LNCAP (cell line): ENCODE data around the gene FGF2.

Source experiments
- CTCF ChIP-seq: fragments of 450-650 bp; IDR thresholded peaks from 2 replicates; pipeline ENCODE4 v1.5.1; 2017; ENCODE audit warnings: mild to moderate bottlenecking

The FGF2 gene

GRCh38 chr4:122803788-122804208 is 22.8 kb upstream of the FGF2 start:
- TF ChIP-seq CTCF: no peak

- no peak for TF ChIP-seq CTCF
These were observed 19.5 kb upstream of the FGF2 start for GRCh38 chr4:122806981-122807679.

- TF ChIP-seq CTCF: no peak
These were observed 16.0 kb upstream of the FGF2 start for GRCh38 chr4:122810669-122811068.

GRCh38 chr4:122814426-122814825 is 12.2 kb upstream of the FGF2 start:
- no peak for TF ChIP-seq CTCF

- TF ChIP-seq CTCF: no peak
These were observed 11.4 kb upstream of the FGF2 start for GRCh38 chr4:122815248-122815647.

- no peak for TF ChIP-seq CTCF
These were observed 10.2 kb upstream of the FGF2 start for GRCh38 chr4:122816476-122816875.

- no peak for TF ChIP-seq CTCF
These were observed 6.8 kb upstream of the FGF2 start for GRCh38 chr4:122819708-122820449.
